Melanocyte of skin (primary cell): Measurements from ENCODE around the gene DCDC2. TPM values are rescaled to one million over a fixed set of nuclear protein-coding genes. Genes with fewer than 3 reads are reported as not detected.

Experiments used
- small RNA-seq, 2 donors: library from RNA; depleted of rRNA; stranded (forward); fragments of <200 nt; gene quantifications; one replicate each; pipeline ENCODE3, GENCODE V24; 2012
- total RNA-seq, 2 donors: library from RNA; depleted of rRNA; stranded (reverse); fragments of >200 nt; gene quantifications; 2 replicates each; pipeline ENCODE4 v1.2.3, GENCODE V29; 2012

The DCDC2 gene
- total RNA-seq: under 1 TPM; under 0.01 to 0.34 TPM

GRCh38 chr6:24357336-24358218 lies at the start of gene DCDC2:
DCDC2 (minus strand) TSS chr6:24358059; CDS start chr6:24357750, 309 bp downstream.

DNA sequence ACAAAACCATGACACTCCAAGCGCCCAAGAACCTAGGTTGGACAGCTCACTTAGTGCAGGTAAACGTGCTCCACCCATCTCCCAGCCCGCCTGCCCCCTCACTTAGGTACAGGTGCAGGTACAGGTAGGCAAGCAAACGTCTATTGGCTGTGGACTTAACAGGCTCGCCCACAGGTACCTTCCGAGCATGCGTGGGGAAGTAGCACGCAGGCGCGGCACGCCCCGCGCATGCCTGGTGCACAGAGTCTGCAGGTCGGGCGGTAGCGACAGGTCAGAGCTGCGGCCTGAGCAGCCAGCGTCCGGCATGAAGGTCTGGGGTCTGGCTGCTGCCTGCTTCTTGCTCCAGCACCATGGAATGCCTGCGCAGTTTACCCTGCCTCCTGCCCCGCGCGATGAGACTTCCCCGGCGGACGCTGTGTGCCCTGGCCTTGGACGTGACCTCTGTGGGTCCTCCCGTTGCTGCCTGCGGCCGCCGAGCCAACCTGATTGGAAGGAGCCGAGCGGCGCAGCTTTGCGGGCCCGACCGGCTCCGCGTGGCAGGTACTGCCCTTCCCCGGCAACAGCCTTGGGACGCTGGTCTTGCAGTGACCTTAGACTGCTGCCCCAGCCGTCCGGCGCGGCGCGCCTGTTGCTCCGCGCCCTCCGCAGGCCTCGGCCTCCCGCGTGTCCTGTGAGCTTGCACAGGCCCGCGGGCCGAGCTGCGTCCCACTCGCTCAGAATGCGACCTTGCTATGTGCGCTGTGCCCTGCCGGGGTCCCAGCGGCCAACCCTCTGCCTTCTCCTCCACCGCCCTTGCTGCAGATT lies 45.0 kb upstream of the DCDC2 start, which contains the start of gene MRS2:
TSS of gene MRS2 (plus strand) at position 240 of the 804 bp plus-strand sequence. CDS start at position 351, 111 bp downstream.

DNA sequence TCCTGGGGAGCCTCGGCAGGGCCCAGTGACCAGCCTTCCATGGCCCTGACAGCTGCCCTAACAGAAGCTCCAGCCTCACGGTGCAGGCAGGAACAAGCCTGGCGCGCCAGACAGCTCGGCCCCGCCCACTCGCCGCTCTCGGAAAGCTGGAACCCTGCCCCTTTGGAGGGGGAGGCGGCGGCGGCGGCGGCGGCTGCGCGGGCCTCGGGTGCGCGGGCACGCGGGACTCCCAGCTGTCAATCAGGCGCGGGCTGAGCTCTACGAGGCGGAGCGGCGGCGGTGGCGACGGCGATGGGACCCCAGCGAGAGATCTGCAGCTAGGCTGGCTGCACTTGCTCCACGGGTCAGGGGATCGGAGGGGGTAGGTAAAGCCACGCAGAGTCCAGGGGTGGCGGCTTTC lies 231.9 kb downstream of the DCDC2 start, which contains the start of gene NRSN1:
TSS of gene NRSN1 (plus strand) at position 236 of the 400 bp plus-strand sequence. CDS start 8,113 bp downstream, outside the sequence.

Small RNA genes lying within 50 kb of the gene (small RNA-seq; reads per million reads assigned to genes)
- gene RF00218 (0 to 0.04 reads per million in 2 donors), gene RNU6-391P (0 reads per million in 2 donors)

Other genes with a start within 250 kb of the DCDC2 start
- gene NRSN1, start 231.8 kb downstream of the DCDC2 start, total RNA-seq: not detected
- gene MRS2, start 44.9 kb upstream of the DCDC2 start, total RNA-seq: 10 to 100 TPM; 34.1 to 41.0 TPM
- under 1 TPM in 1 of 2 donors, not detected in 1; 0.34 TPM for gene GPLD1, start 131.5 kb upstream of the DCDC2 start, total RNA-seq
- 1 to 10 TPM in 1 of 2 donors, under 1 TPM in 1; 0.67 to 2.1 TPM for gene ALDH5A1, start 136.9 kb upstream of the DCDC2 start, total RNA-seq